ENCODE data around the gene NEXN.

Gene NEXN

GRCh38 chr1:77888081-77888780 is at the start of gene NEXN:
Gene NEXN, plus strand, starts transcription at chr1:77888624. Its CDS starts 27,483 bp downstream, at chr1:77916107.
- H3K4me3 ChIP-seq, result peak within 1 kb of the TSS; percentile 47 to 69 (median 60)
- peak within 1 kb of the TSS in 20 of 21 experiments; percentile 39 to 94 (median 72) for H3K27ac ChIP-seq

GRCh38 chr1:77841574-77841973 is 46.9 kb upstream of the NEXN start:
- H3K27ac ChIP-seq, result no peak overlapping the region
- H3K4me3 ChIP-seq, result no peak overlapping the region

- no peak overlapping the region for H3K27ac ChIP-seq
- no peak overlapping the region for H3K4me3 ChIP-seq
Observed at GRCh38 chr1:77845951-77846350, 42.5 kb upstream of the NEXN start.

- Histone ChIP-seq H3K4me3 (no peak overlapping the region), H3K27ac (no peak overlapping the region)
Observed at GRCh38 chr1:77846966-77847365, 41.5 kb upstream of the NEXN start.

GRCh38 chr1:77847621-77848080 is 40.8 kb upstream of the NEXN start:
- no peak overlapping the region for H3K4me3 ChIP-seq
- no peak overlapping the region for H3K27ac ChIP-seq

GRCh38 chr1:77850082-77850481 is 38.3 kb upstream of the NEXN start:
- no peak overlapping the region for H3K27ac ChIP-seq
- no peak overlapping the region for H3K4me3 ChIP-seq

- Histone ChIP-seq H3K27ac (no peak overlapping the region), H3K4me3 (no peak overlapping the region)
Observed at GRCh38 chr1:77857552-77857951, 30.9 kb upstream of the NEXN start.

GRCh38 chr1:77858725-77859124 is 29.7 kb upstream of the NEXN start:
- H3K4me3 ChIP-seq, result no peak overlapping the region
- no peak overlapping the region for H3K27ac ChIP-seq

GRCh38 chr1:77859248-77859647 is 29.2 kb upstream of the NEXN start:
- no peak overlapping the region for H3K4me3 ChIP-seq

GRCh38 chr1:77866296-77866695 is 22.1 kb upstream of the NEXN start:
- Histone ChIP-seq H3K4me3 (no peak overlapping the region), H3K27ac (no peak overlapping the region)

More at GRCh38 chr1:77859248-77859647, 29.2 kb upstream of the NEXN start:
- H3K27ac ChIP-seq, result no peak overlapping the region

GRCh38 chr1:77872645-77873044 is 15.8 kb upstream of the NEXN start:
- no peak overlapping the region for H3K4me3 ChIP-seq
- no peak overlapping the region for H3K27ac ChIP-seq

GRCh38 chr1:77873461-77873860 is 15.0 kb upstream of the NEXN start:
- no peak overlapping the region for H3K27ac ChIP-seq

GRCh38 chr1:77874804-77875445 is 13.5 kb upstream of the NEXN start:
- no peak overlapping the region for H3K27ac ChIP-seq
- no peak overlapping the region for H3K4me3 ChIP-seq

More at GRCh38 chr1:77873461-77873860, 15.0 kb upstream of the NEXN start:
- no peak overlapping the region for H3K4me3 ChIP-seq

GRCh38 chr1:77876884-77877283 is 11.5 kb upstream of the NEXN start:
- no peak overlapping the region for H3K27ac ChIP-seq
- no peak overlapping the region for H3K4me3 ChIP-seq

GRCh38 chr1:77881061-77881460 is 7.4 kb upstream of the NEXN start:
- H3K27ac ChIP-seq, result no peak overlapping the region

GRCh38 chr1:77882411-77882810 is 6.0 kb upstream of the NEXN start:
- Histone ChIP-seq H3K27ac (no peak overlapping the region), H3K4me3 (no peak overlapping the region)

More at GRCh38 chr1:77881061-77881460, 7.4 kb upstream of the NEXN start:
- no peak overlapping the region for H3K4me3 ChIP-seq

- H3K27ac ChIP-seq, result peak overlapping the region in 20 of 21 experiments; percentile 39 to 94 (median 72)
- H3K4me3 ChIP-seq, result peak overlapping the region; percentile 47 to 69 (median 60)
Observed at GRCh38 chr1:77888781-77889642, 588 bp downstream of the NEXN start.

GRCh38 chr1:77889671-77890070 is 1.2 kb downstream of the NEXN start:
- Histone ChIP-seq H3K27ac (peak overlapping the region in 2 of 21 experiments; percentile 80 to 94), H3K4me3 (peak overlapping the region in 4 of 7 experiments; percentile 47 to 69 (median 59))

- no peak overlapping the region for H3K4me3 ChIP-seq
- no peak overlapping the region for H3K27ac ChIP-seq
Observed at GRCh38 chr1:77891200-77891599, 2.8 kb downstream of the NEXN start.

- no peak overlapping the region for H3K27ac ChIP-seq
- H3K4me3 ChIP-seq, result no peak overlapping the region
Observed at GRCh38 chr1:77899647-77900320, 11.4 kb downstream of the NEXN start.
